Measurements from ENCODE around the gene EDN3.

EDN3 gene

GRCh38 chr20:59363101-59363500 is 62.7 kb downstream of the EDN3 start:
- no peak for DNase-seq (ENCODE audit: low read depth in 2 of 2)

- DNase-seq (ENCODE audit: low read depth in 2 of 2): no peak
These were observed 64.2 kb downstream of the EDN3 start for GRCh38 chr20:59364611-59365010.

GRCh38 chr20:59365611-59366285 is 65.3 kb downstream of the EDN3 start:
- DNase-seq (ENCODE audit: low read depth in 2 of 2): no peak

- no peak for DNase-seq (ENCODE audit: low read depth in 2 of 2)
These were observed 71.0 kb downstream of the EDN3 start for GRCh38 chr20:59371431-59371830.

- DNase-seq (ENCODE audit: low read depth in 2 of 2): no peak
These were observed 73.8 kb downstream of the EDN3 start for GRCh38 chr20:59374261-59374660.

GRCh38 chr20:59375541-59375940 is 75.1 kb downstream of the EDN3 start:
- DNase-seq (ENCODE audit: low read depth in 2 of 2): no peak

All from stimulated activated CD4-positive, alpha-beta T cell treated with anti-CD3 and anti-CD28 coated beads, Interleukin-1b, Interleukin-23, amount 100 ng/mL, for 4 hours (primary cell).